Panc1 (cell line): ENCODE results near the gene TBC1D21. TPM values are rescaled to one million over a fixed set of nuclear protein-coding genes. Genes with fewer than 3 reads are reported as not detected.
A peak's percentile ranks its signal among the peaks of the same experiment; 100 is the strongest.

Experiments
- ATAC-seq: fragments of 200-7000 bp; cut with Tn5 transposase; 2 replicates; pipeline ENCODE4 v1.9.1; 2020; ENCODE audit warnings: mild to moderate bottlenecking, moderate library complexity
- BruUV-seq: library from RNA; stranded (reverse); fragments of 400-500 nt; replicated peaks from 2 replicates; lab custom pipeline; 2021; lab: Mats Ljungman, UMichigan
- CTCF ChIA-PET: fragments of 300-600 bp; sonication (Branson Sonifier 250); formaldehyde crosslinking; loops from one replicate; lab custom pipeline; 2022; ENCODE audit warnings: antibody characterized with exemption; lab: Charles Lee
- POLR2A ChIA-PET: fragments of 300-600 bp; sonication (Branson Sonifier 250); formaldehyde crosslinking; loops from one replicate; lab custom pipeline; 2022; ENCODE audit warnings: antibody characterized with exemption; lab: Charles Lee
- DNase-seq: peaks from one replicate; pipeline ENCODE4 v3.0.0-alpha.2; 2010; ENCODE audit warnings: low read depth, low spot score
- H3K27ac ChIP-seq: 2 replicates; pipeline ENCODE4 v1.5.1; 2011; ENCODE audit warnings: mild to moderate bottlenecking, low read length, inconsistent platforms
- H3K27me3 ChIP-seq: fragments of 200-500 bp; sonication (Bioruptor generic); 2 replicates; pipeline ENCODE4 v1.6.0; 2014; ENCODE audit warnings: low read length, inconsistent platforms; ENCODE audit not compliant: control insufficient read depth, insufficient read depth
- H3K36me3 ChIP-seq: fragments of 200-500 bp; sonication (Bioruptor generic); 2 replicates; pipeline ENCODE4 v1.5.1; 2014; ENCODE audit warnings: inconsistent platforms, mild to moderate bottlenecking, low read length, moderate library complexity; ENCODE audit not compliant: control insufficient read depth, insufficient read depth
- H3K4me1 ChIP-seq: 2 replicates; pipeline ENCODE4 v1.5.1; 2011; ENCODE audit warnings: inconsistent platforms, mild to moderate bottlenecking, low read length, moderate library complexity; ENCODE audit not compliant: control insufficient read depth, insufficient read depth
- H3K4me3 ChIP-seq, 2 experiments: 2 replicates each; pipeline ENCODE4 v1.5.1; 2011 to 2012; ENCODE audit warnings: low read depth in 2 of 2, low read length in 2 of 2, mild to moderate bottlenecking in 2 of 2, inconsistent platforms in 1 of 2, moderate library complexity in 1 of 2
- H3K9me3 ChIP-seq: fragments of 200-500 bp; sonication (Bioruptor generic); 2 replicates; pipeline ENCODE4 v1.5.1; 2014; ENCODE audit warnings: low read depth, mild to moderate bottlenecking, inconsistent platforms, low read length, moderate library complexity; ENCODE audit not compliant: control insufficient read depth, insufficient read depth
- POLR2AphosphoS5 ChIP-seq: IDR thresholded peaks from 2 replicates; pipeline ENCODE4 v1.6.1; 2012; ENCODE audit warnings: mild to moderate bottlenecking, low read depth, low read length, moderate library complexity
- REST ChIP-seq, 2 experiments: IDR thresholded peaks; 2 replicates each; pipeline ENCODE4 v1.6.1; 2011 to 2012; ENCODE audit warnings: low read depth in 2 of 2, control low read depth in 1 of 2, low read length in 1 of 2, mild to moderate bottlenecking in 1 of 2, moderate library complexity in 1 of 2; ENCODE audit not compliant: insufficient read depth in 1 of 2
- SIN3A ChIP-seq: IDR thresholded peaks from 2 replicates; pipeline ENCODE4 v1.6.1; 2012; ENCODE audit warnings: low read depth, mild to moderate bottlenecking, low read length, moderate library complexity, borderline replicate concordance; ENCODE audit not compliant: insufficient read depth
- TCF7L2 ChIP-seq: IDR thresholded peaks from 2 replicates; pipeline ENCODE4 v1.6.1; 2011; ENCODE audit warnings: mild to moderate bottlenecking, low read depth, low read length, inconsistent platforms
- in situ Hi-C: cut with HindIII; loops from 2 replicates; pipeline ENCODE4 v1.10.0; 2016; ENCODE audit warnings: low sequenced_read_pairs, low pct_unique_long_range_greater_than_20kb
- intact Hi-C: fragments of 100-400 bp; cut with micrococcal nuclease; formaldehyde crosslinking; loops from one replicate; pipeline ENCODE4 v1.10.0; 2022; ENCODE audit not compliant: unreplicated experiment
- total RNA-seq: library from RNA; stranded (reverse); gene quantifications from one replicate; pipeline ENCODE4 v1.2.1, GENCODE V29; 2021; ENCODE audit not compliant: unreplicated experiment
- TF ChIP-seq, protein P1 (sequence below): fragments of 450-650 bp; IDR thresholded peaks from 2 replicates; pipeline ENCODE4 v1.5.1; 2017; ENCODE audit warnings: mild to moderate bottlenecking

TBC1D21 gene
- total RNA-seq, 1 experiment from 2014 or later = not detected

- DNase-seq (no peak), ATAC-seq (no peak)
- ChIA-PET POLR2A (no interaction called here), CTCF (no interaction called here)
- in situ Hi-C loops (no loop called here), intact Hi-C loops (no loop called here)
- no TSS peak for BruUV-seq
- Histone ChIP-seq H3K4me3 (no peak overlapping the region), H3K36me3 (no peaks in the 10 kb centered on the region), H3K27me3 (peaks cover 38% of the 10 kb centered on the region), H3K4me1 (no peaks in the 10 kb centered on the region), H3K9me3 (no peaks in the 10 kb centered on the region), H3K27ac (no peak overlapping the region)
- no peak for TF ChIP-seq POLR2AphosphoS5
- TF ChIP-seq, protein P1, sequence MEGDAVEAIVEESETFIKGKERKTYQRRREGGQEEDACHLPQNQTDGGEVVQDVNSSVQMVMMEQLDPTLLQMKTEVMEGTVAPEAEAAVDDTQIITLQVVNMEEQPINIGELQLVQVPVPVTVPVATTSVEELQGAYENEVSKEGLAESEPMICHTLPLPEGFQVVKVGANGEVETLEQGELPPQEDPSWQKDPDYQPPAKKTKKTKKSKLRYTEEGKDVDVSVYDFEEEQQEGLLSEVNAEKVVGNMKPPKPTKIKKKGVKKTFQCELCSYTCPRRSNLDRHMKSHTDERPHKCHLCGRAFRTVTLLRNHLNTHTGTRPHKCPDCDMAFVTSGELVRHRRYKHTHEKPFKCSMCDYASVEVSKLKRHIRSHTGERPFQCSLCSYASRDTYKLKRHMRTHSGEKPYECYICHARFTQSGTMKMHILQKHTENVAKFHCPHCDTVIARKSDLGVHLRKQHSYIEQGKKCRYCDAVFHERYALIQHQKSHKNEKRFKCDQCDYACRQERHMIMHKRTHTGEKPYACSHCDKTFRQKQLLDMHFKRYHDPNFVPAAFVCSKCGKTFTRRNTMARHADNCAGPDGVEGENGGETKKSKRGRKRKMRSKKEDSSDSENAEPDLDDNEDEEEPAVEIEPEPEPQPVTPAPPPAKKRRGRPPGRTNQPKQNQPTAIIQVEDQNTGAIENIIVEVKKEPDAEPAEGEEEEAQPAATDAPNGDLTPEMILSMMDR = no peak
- TF ChIP-seq REST (IDR thresholded peaks at IDR 0.05; ENCODE audit: insufficient read depth in 1 of 2, low read depth in 2 of 2, low read length in 1 of 2) = no peak
- TF ChIP-seq SIN3A = no peak
- no peak for TF ChIP-seq TCF7L2
These were observed 6.9 kb upstream of the TBC1D21 start for GRCh38 chr15:73866481-73866880.

GRCh38 chr15:73866881-73867410 is 6.4 kb upstream of the TBC1D21 start:
- no peaks in the 10 kb centered on the region for H3K36me3 ChIP-seq
- H3K4me1 ChIP-seq = no peaks in the 10 kb centered on the region
- no peak for ATAC-seq
- H3K4me3 ChIP-seq = no peak overlapping the region
- BruUV-seq = no TSS peak
- H3K9me3 ChIP-seq = no peaks in the 10 kb centered on the region
- peaks cover 41% of the 10 kb centered on the region for H3K27me3 ChIP-seq
- intact Hi-C loops (no loop called here), in situ Hi-C loops (no loop called here)
- CTCF ChIA-PET = no interaction called here
- POLR2A ChIA-PET = no interaction called here
- DNase-seq = no peak
- no peak overlapping the region for H3K27ac ChIP-seq
- TF ChIP-seq, protein P1 = 0 out of 2 replicates have a peak, but pooled peaks have one; percentile 5
- TF ChIP-seq POLR2AphosphoS5 = no peak
